HG03039 (cell line): Measurements from ENCODE around the gene NCL.
A peak's percentile ranks its signal among the peaks of the same experiment; 100 is the strongest.

ENCODE experiments used
- ATAC-seq: cut with Tn5 transposase; IDR thresholded peaks from one replicate; pipeline ENCODE4 v1.9.1; 2021; ENCODE audit warnings: mild to moderate bottlenecking, moderate library complexity; ENCODE audit not compliant: unreplicated experiment

NCL gene

GRCh38 chr2:231463698-231464575 is at the start of gene NCL:
Gene NCL (minus strand): TSS chr2:231464484. CDS start chr2:231464353, 131 bp downstream.
- peak; percentile 88 for ATAC-seq

GRCh38 chr2:231513746-231514224 is 49.5 kb upstream of the NCL start:
- ATAC-seq, result no peak

- ATAC-seq, result no peak
Measured at GRCh38 chr2:231512222-231512621, 47.9 kb upstream of the NCL start.

- no peak for ATAC-seq
Measured at GRCh38 chr2:231503766-231504165, 39.5 kb upstream of the NCL start.

GRCh38 chr2:231502596-231502995 is 38.3 kb upstream of the NCL start:
- no peak for ATAC-seq

GRCh38 chr2:231497651-231498050 is 33.4 kb upstream of the NCL start:
- no peak for ATAC-seq

GRCh38 chr2:231494669-231495068 is 30.4 kb upstream of the NCL start:
- ATAC-seq, result no peak

- ATAC-seq, result no peak
Measured at GRCh38 chr2:231490801-231491200, 26.5 kb upstream of the NCL start.

GRCh38 chr2:231489990-231490389 is 25.7 kb upstream of the NCL start:
- no peak for ATAC-seq

GRCh38 chr2:231488331-231488730 is 24.0 kb upstream of the NCL start:
- no peak for ATAC-seq

- ATAC-seq, result no peak
Measured at GRCh38 chr2:231486851-231487596, 22.7 kb upstream of the NCL start.

- ATAC-seq, result no peak
Measured at GRCh38 chr2:231483398-231484329, 19.4 kb upstream of the NCL start.

GRCh38 chr2:231482806-231483391 is 18.6 kb upstream of the NCL start:
- ATAC-seq, result peak; percentile 73

- no peak for ATAC-seq
Measured at GRCh38 chr2:231480781-231481180, 16.5 kb upstream of the NCL start.

- no peak for ATAC-seq
Measured at GRCh38 chr2:231479455-231479854, 15.2 kb upstream of the NCL start.

GRCh38 chr2:231476920-231477319 is 12.6 kb upstream of the NCL start:
- no peak for ATAC-seq

- no peak for ATAC-seq
Measured at GRCh38 chr2:231475965-231476364, 11.7 kb upstream of the NCL start.

GRCh38 chr2:231472816-231473215 is 8.5 kb upstream of the NCL start:
- ATAC-seq, result no peak

GRCh38 chr2:231470246-231470900 is 6.1 kb upstream of the NCL start:
- ATAC-seq, result no peak

GRCh38 chr2:231469583-231469950 is 5.3 kb upstream of the NCL start:
- no peak for ATAC-seq
